Measurements from ENCODE around the gene FRMPD4. TPM values are rescaled to one million over a fixed set of nuclear protein-coding genes. Genes with fewer than 3 reads are reported as not detected.

FRMPD4 gene
- total RNA-seq, 1 experiment from 2014 or later = 0.24 TPM

GRCh38 chrX:12751887-12752286, 613.6 kb downstream of the FRMPD4 start:
- no peaks in the 10 kb centered on the region for H3K79me2 ChIP-seq (ENCODE audit: insufficient read depth, low read length)

More at GRCh38 chrX:12751887-12752286, 613.6 kb downstream of the FRMPD4 start:
- no peak for TF ChIP-seq CTCF (conservative IDR thresholded peaks at IDR 0.05)
- Histone ChIP-seq H2BK20ac (ENCODE audit: low read depth, low read length, poor library complexity, severe bottlenecking) (no peak overlapping the region), H3K18ac (ENCODE audit: insufficient read length, low read depth, low read length) (no peak overlapping the region), H3K4me2 (ENCODE audit: insufficient read depth, insufficient read length, low read length) (no peak overlapping the region), H3K4ac (ENCODE audit: low read depth, low read length) (no peak overlapping the region), H3K23ac (ENCODE audit: insufficient read length, low read depth, low read length) (no peak overlapping the region), H2BK15ac (ENCODE audit: low read depth, low read length) (no peak overlapping the region), H3K27ac (ENCODE audit: insufficient read length, low read depth, low read length) (no peak overlapping the region), H3K27me3 (ENCODE audit: insufficient read depth, low read length) (no peaks in the 10 kb centered on the region), H2AFZ (ENCODE audit: low read length) (no peak overlapping the region), H3K9ac (ENCODE audit: extremely low read depth, insufficient read length, low read length) (no peak overlapping the region), H2BK12ac (ENCODE audit: insufficient read length, low read depth, low read length) (no peak overlapping the region), H4K20me1 (ENCODE audit: control insufficient read depth, insufficient read depth, insufficient read length) (no peaks in the 10 kb centered on the region), H3K9me3 (ENCODE audit: control insufficient read depth, low read depth, low read length) (no peaks in the 10 kb centered on the region), H3K23me2 (ENCODE audit: insufficient read length, low read depth, low read length, poor library complexity, severe bottlenecking) (no peaks in the 10 kb centered on the region), H4K5ac (ENCODE audit: insufficient read length, low read depth, low read length) (no peak overlapping the region), H4K91ac (ENCODE audit: insufficient read length, low read depth, low read length) (no peak overlapping the region), H3K79me1 (ENCODE audit: insufficient read depth, low read depth, low read length, poor library complexity, severe bottlenecking) (no peaks in the 10 kb centered on the region), H2AK5ac (ENCODE audit: insufficient read length, low read length) (no peak overlapping the region), H3K14ac (ENCODE audit: insufficient read depth, low read length) (no peak overlapping the region), H3T11ph (ENCODE audit: low read length) (no peak overlapping the region), H3K56ac (ENCODE audit: insufficient read length, low read depth, low read length) (no peak overlapping the region), H2BK120ac (ENCODE audit: low read depth, low read length, poor library complexity, severe bottlenecking) (no peak overlapping the region), H4K8ac (replicated peaks; ENCODE audit: insufficient read length, low read depth, low read length) (no peak overlapping the region), H3K4me1 (ENCODE audit: insufficient read depth, low read length) (no peaks in the 10 kb centered on the region), H2BK5ac (ENCODE audit: insufficient read length, low read length) (no peak overlapping the region)
- Mint-ChIP-seq H3K36me3 (ENCODE audit: insufficient read depth in 1 of 3, low read depth in 3 of 3) (peaks cover 0 to 4% (median 0%) of the 10 kb centered on the region in 3 experiments; a peak in 2 of 7 replicates), H3K4me1 (peaks cover 0 to 6% of the 10 kb centered on the region in 2 experiments; a peak in 1 of 4 replicates), H3K9me3 (peaks cover 50 to 55% of the 10 kb centered on the region in 2 experiments), H3K27me3 (ENCODE audit: low read depth) (no peaks in the 10 kb centered on the region), H3K27ac (no peak overlapping the region), H3K4me3 (no peak overlapping the region)
- no peak for DNase-seq
- no CpG with 5 or more reads among the region's 1 CpG for WGBS (ENCODE audit: extremely low coverage, insufficient read length, low lambda C conversion rate)

Data from H9 (cell line).